HG03196 (cell line): ENCODE measurements around the gene CAMK1D.
"Not testable (repeated sequence)": the region's sequence is repeated elsewhere in the genome, so short reads cannot be mapped to it uniquely, and the experiment has no call there.

ENCODE experiments used
- ATAC-seq: cut with Tn5 transposase; IDR thresholded peaks from one replicate; pipeline ENCODE4 v1.9.1; 2021; ENCODE audit not compliant: unreplicated experiment

The CAMK1D gene

DNA sequence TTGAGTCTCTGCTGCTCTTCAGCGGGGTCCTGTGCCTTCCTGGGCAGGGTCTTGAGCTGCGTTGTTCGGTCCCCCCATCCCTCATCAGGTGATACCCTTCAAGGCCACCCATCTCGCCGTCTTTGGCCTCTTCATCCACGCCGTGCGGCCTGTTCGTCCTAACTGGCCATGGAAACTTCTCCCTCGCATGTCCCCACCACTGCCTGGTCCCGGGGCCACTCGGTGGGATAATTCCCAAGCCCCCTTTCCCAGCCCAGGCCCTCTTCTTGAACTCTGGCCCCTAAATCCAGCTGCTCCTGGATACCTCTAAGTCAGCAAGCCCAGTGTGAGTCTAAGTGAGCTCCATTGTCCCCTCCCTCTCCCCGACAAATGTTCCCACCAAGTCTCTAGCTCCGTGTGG, 74.5 kb downstream of the CAMK1D start:
- ATAC-seq: no peak

GRCh38 chr10:12427276-12427675, 77.9 kb downstream of the CAMK1D start:
- no peak for ATAC-seq

GRCh38 chr10:12428447-12429135, 79.2 kb downstream of the CAMK1D start:
- no peak for ATAC-seq

DNA sequence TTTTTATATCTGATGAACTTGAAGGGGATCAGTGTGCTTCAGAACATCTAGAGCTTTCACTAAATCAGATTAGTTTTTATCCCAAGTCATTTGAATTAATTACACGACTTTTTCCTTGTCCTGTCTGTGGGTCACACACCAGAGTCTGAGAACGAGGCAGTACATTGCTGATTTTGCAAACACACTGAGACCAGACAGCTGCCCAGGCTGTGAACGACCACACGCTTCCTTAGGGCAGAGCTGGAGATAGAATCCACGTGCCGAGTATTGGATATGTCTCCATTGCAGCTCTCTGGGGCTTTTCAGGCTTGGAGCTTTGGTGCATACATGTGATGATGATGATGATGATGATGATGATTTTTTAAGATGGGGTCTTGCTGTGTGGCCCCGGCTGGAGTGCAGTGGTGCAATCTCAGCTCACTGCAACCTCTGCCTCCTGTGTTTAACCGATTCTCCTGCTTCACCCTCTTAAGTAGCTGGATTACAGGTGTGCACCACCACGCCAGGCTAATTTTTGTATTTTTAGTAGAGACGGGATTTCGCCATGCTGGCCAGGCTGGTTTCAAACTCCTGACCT, 81.1 kb downstream of the CAMK1D start:
- ATAC-seq: no peak

DNA sequence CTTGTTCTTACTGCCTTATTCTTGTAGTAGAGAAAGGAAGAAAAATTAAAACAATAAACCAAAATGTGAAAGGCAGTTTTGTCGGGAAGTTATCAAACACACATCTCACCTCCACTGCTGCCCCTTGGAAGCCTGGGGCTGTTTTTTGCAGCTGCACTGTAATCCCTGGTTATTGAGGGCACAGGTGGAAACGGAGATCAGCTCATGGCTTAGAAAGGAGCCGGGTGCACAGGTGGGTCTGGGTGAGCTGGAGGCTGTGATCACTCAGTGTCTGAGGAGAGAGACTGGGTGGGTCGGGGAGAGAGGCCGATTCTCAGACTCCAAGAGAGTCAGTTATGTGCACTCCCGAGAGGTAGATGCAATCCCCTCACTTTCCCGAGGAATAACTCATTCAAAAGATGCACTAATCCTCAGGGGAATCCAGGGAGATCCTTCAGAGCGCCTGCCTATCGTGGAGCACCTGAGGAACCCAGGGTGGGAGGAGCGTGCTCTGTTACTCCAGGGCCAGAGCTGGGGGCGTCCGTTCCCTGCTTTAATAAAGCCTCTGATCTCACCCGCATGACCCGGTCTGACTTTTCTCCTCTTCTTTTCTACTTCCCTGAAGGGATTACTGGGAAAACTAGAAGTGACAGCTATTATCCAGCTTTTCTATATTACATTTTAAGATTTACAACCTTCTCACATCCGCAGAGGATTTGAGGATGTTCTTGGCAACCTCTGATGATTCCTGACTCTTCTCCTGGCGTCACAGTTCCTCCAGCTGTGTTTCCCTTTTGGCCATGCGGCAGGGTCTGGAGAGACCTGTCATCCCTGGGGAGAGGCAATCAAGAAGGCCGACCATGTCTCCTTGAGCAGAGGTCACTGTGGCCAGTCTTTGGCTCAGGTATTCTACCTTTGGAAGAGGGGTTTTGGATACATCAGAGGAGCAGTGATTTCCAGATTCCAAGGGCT, 82.1 kb downstream of the CAMK1D start:
- ATAC-seq: no peak

DNA sequence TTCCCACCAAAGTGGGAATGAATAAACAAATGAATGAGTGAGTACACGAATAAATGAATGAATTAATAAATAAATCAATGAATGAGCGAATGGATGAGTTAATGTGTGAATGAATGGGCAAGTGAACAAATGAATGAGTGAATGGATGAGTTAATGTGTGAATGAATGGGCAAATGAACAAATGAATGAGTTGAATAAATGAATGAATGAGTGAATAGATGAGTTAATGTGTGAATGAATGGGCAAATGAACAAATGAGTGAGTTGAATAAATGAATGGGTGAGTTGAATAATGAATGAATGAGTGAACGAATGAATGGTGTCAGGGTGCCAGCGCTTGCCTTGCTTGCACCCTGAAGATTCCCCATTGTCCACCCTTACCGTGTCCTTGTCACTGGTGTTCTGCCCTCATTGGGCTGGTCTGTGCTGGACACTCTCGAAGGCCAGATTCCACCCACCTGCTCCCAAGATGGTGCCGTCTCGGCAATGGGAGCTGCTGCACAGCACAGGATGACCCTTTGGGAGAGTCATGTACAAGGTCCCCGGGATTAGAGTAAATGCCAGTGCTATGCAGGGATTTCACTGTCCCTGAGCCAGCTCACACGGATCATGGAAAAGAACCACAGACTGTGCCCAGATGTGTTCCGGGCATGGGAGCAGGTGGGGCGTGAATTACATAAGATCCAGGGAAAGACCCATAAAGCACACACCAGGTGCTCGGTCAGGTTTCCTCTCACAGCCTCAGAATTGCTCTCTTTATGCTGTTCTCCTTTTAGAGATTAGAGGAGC, 83.2 kb downstream of the CAMK1D start:
- no peak for ATAC-seq

DNA sequence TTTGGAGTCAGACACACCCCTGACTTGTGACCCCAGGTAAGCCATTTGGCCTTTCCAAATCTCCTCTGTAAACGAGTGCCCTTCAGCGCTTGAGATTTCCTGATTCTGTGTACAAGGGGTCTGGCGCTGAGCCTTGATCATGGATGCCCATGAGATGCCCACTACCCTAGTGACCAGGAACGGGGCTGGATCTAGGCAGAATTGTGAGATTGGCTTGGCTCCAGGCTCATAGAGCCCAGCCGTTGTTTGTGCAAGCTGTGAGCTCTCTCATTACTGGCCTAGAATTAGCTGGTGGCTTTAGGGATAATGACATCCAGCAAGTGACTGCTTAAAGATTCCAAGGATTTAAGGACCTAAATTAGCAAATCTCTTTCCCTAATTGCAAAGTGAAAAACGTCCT, 84.9 kb downstream of the CAMK1D start:
- ATAC-seq: no peak

- ATAC-seq: not testable (repeated sequence)
Measured at GRCh38 chr10:12434677-12435076, 85.3 kb downstream of the CAMK1D start.

GRCh38 chr10:12435348-12435747, 86.0 kb downstream of the CAMK1D start:
- no peak for ATAC-seq

GRCh38 chr10:12438919-12439692, 89.8 kb downstream of the CAMK1D start:
- ATAC-seq: no peak

GRCh38 chr10:12439767-12440166, 90.4 kb downstream of the CAMK1D start:
- not testable (repeated sequence) for ATAC-seq

- no peak for ATAC-seq
Measured at GRCh38 chr10:12443026-12443425, 93.7 kb downstream of the CAMK1D start.

DNA sequence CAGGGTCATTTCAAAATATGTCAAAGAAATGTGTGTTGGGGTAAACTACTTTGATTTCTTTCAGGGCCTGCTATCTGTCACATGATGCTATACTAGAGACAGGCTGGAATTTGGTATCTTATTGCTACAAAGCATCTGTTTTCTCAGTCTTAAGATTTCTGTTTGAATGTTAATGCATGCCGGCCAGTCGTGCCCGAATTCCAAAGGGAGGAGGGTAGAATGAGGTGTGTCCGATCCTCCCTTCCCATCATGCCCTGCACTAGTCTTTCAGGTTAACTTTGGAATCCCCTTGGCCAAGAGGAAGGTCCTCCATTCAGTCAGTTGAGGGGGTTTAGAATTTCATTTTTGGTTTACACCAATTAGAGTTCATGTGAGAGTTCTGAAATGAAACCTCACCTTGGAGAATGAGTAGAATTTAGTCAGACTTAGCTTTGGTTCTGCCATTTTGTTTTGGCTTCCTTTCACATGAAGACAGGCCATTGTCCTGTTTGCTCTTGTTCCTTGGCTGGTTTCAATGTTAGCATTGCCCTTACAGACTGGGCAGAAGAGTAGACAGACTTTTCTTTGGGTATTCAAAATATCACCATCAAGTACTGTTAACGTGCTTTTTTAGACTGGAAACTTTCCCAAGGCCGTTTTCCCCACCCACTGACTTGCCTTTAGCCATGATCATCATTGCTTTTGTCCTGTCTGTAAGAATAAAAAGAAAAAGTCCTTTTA, 95.8 kb downstream of the CAMK1D start:
- no peak for ATAC-seq

- no peak for ATAC-seq
Measured at GRCh38 chr10:12445701-12446334, 96.5 kb downstream of the CAMK1D start.

GRCh38 chr10:12448340-12448728, 99.0 kb downstream of the CAMK1D start:
- ATAC-seq: no peak

DNA sequence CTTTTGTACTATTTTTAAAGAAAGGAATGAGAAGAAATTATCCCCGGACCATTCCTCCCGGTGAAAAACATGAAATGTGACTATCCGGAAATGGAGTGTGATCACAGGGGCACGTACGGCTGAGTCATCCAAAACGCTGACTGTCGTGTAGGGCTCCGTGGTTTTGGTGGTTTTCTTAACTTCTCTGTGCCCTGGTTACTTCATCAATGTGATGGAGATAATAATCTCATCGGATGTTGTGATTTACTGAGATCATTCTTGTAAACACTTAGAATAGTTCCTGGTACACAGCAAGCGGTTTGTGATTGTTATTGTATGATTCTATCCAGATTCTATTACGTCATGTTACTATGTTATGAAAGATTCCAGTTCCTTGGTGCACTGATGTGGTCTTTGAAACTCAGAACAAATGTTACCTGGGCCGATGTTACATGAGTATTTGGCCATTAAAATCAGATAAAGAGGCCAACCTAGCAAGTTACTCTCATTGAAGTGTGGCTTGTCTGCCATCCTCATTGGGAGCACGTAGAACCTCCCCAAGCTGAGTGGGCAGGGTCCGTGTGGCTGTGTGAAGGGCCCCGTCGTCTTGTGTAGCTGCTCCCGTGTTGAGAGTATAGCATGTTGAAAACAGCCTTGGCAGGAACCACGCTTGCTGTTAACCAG, 99.5 kb downstream of the CAMK1D start:
- peak; percentile 76 for ATAC-seq

DNA sequence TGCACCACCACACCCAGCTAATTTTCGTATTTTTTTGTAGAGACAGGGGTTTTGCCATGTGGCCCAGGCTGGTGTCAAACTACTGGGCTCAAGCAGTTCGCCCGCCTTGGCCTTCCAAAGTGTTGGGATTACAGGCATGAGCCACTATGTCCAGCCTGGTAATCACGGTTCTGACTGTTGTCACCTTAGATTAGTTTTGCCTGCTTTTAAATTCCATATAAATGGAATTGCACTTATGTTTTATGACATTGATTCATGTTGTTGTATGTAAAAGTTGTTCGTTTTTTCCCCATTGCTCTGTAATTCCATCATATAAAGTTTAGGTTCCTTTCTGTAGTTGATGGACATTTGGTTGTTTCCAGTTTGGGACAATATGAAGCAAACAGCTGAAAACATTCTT, 106.0 kb downstream of the CAMK1D start:
- ATAC-seq: no peak

DNA sequence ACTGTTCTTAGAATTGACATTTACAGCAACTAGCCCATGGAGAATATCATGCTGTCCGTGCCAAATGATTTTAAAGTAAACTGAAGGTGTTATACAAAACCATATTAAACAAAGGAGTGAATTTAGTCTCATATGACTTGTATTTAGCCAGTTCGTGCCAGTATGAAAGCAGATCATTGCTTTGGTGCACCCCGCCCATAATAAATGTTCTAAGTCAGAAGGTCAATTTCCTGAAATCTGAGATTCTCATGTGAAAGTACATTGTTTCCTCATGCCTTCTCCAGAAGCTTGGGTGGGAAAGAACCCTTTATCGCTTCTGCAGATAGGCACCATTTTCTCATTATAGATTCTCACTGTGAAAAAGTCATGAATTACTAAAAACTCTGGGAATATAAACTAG, 106.4 kb downstream of the CAMK1D start:
- ATAC-seq: no peak

- no peak for ATAC-seq
Measured at GRCh38 chr10:12459340-12459739, 110.0 kb downstream of the CAMK1D start.
